ENCODE measurements around the gene RNASE8.
"Not testable (repeated sequence)": the region's sequence is repeated elsewhere in the genome, so short reads cannot be mapped to it uniquely, and the experiment has no call there.

The RNASE8 gene, protein sequence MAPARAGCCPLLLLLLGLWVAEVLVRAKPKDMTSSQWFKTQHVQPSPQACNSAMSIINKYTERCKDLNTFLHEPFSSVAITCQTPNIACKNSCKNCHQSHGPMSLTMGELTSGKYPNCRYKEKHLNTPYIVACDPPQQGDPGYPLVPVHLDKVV

GRCh38 chr14:21057803-21058675, at the start of gene RNASE8:
RNASE8 (plus strand) TSS chr14:21057822; CDS start chr14:21057893, 71 bp downstream.
- TF ChIP-seq, protein P1, sequence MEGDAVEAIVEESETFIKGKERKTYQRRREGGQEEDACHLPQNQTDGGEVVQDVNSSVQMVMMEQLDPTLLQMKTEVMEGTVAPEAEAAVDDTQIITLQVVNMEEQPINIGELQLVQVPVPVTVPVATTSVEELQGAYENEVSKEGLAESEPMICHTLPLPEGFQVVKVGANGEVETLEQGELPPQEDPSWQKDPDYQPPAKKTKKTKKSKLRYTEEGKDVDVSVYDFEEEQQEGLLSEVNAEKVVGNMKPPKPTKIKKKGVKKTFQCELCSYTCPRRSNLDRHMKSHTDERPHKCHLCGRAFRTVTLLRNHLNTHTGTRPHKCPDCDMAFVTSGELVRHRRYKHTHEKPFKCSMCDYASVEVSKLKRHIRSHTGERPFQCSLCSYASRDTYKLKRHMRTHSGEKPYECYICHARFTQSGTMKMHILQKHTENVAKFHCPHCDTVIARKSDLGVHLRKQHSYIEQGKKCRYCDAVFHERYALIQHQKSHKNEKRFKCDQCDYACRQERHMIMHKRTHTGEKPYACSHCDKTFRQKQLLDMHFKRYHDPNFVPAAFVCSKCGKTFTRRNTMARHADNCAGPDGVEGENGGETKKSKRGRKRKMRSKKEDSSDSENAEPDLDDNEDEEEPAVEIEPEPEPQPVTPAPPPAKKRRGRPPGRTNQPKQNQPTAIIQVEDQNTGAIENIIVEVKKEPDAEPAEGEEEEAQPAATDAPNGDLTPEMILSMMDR (IDR thresholded peaks at IDR 0.05; ENCODE audit: extremely low read depth, missing control alignments), result no peak
- DNase-seq (ENCODE audit: low spot score), result no peak

DNA sequence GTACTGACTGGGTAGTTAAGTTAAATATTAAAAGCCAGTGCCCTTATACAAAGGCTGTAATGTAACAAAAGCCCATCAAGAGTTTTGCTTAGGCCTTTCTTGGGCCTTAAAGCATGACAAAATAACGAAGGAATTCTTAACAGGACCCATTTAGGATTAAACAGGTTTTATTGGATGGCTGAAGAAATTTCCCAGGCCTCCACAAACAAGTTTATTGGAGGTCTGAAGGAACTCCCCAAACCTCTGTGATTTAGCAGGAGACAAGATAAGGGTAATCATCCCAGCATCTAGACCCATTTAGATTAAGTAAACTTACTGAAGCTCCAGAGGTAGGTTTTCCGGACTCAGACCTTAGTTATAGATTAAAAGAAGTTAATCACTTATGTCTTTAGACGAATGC, 47.9 kb upstream of the RNASE8 start:
- DNase-seq (ENCODE audit: low spot score), result not testable (repeated sequence)

DNA sequence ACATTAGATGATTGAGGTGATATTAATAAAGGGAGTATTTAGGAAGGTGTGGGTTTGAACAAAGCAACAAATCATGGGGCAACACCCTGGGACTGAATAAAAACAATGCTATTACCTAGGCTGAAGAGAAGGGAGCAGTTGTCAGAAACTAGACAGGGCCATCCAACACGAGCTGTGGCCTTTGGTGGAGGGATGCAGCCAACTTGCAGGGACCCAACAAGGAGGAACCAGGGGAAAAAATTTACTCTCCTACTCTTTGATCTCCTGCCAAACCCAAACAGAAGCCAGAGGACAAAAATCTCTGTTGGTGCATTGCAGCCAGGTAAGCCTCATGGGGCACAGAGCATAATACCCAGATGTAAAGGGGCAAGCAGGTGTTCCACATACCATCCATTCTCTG, 46.5 kb upstream of the RNASE8 start:
- TF ChIP-seq, protein P1 (IDR thresholded peaks at IDR 0.05; ENCODE audit: extremely low read depth, missing control alignments), result no peak

DNA sequence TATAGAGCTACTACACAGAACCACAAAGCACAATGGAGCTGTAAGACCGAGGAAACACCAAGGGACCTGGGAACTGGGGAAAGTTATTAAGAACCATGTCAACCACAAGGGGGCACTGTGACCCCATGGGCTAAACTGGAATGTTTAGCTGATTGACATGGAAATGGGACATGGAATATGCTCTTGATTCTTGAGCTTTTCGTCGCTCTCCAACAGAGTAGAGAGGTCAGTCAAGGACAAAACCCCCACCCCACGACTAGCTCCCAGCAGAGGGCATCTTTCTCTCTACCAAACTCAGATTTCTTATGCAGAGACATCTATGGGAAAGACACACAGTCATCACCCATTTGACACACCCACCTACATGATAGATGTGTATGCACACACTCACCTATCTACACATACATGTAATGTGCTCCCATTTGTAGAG, 42.8 kb upstream of the RNASE8 start:
- peak; percentile 70 for DNase-seq (ENCODE audit: low spot score)
- TF ChIP-seq, protein P1 (IDR thresholded peaks at IDR 0.05; ENCODE audit: extremely low read depth, missing control alignments), result peak; percentile 57

More for the DNA sequence above, 46.5 kb upstream of the RNASE8 start:
- no peak for DNase-seq (ENCODE audit: low spot score)

GRCh38 chr14:21015312-21015711, 42.3 kb upstream of the RNASE8 start:
- no peak for DNase-seq (ENCODE audit: low spot score)
- TF ChIP-seq, protein P1 (IDR thresholded peaks at IDR 0.05; ENCODE audit: extremely low read depth, missing control alignments), result no peak

DNA sequence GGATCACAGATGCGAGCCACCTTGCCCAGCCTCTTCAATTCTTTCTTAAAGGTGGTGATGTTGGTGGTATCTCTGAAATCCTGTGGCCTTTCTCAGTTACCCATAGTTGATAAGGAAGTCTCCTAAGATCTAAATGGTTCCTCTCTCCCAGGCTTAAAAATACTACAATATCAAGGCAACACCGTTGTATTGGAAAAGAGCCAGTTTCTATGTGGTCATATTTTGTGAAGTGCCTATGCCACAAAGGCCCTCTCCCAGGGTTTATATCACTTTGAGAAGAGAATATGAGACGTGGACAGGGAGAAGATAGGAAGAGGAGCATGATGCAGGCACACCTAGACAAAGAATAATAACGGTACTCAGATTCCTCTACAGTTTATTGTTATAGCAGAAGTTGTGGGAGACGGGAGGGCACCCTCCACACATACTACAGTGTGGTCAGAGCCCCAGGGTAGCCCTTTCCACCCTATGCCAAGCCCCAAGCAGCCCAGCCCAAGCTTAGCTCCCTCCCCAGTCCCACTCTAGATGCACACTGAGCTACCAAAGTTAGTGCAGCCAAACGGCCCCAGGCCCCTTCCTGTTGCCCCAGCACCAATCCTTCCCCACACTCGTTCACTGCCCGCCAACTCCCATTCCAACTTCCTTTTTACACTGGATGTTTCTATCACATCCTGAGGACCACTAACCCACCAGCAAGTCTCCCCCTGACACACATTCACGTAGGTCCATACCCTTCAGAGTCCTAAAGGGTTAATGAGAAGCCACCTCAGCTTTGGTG, 41.0 kb upstream of the RNASE8 start:
- no peak for DNase-seq (ENCODE audit: low spot score)
- TF ChIP-seq, protein P1 (IDR thresholded peaks at IDR 0.05; ENCODE audit: extremely low read depth, missing control alignments), result no peak

DNA sequence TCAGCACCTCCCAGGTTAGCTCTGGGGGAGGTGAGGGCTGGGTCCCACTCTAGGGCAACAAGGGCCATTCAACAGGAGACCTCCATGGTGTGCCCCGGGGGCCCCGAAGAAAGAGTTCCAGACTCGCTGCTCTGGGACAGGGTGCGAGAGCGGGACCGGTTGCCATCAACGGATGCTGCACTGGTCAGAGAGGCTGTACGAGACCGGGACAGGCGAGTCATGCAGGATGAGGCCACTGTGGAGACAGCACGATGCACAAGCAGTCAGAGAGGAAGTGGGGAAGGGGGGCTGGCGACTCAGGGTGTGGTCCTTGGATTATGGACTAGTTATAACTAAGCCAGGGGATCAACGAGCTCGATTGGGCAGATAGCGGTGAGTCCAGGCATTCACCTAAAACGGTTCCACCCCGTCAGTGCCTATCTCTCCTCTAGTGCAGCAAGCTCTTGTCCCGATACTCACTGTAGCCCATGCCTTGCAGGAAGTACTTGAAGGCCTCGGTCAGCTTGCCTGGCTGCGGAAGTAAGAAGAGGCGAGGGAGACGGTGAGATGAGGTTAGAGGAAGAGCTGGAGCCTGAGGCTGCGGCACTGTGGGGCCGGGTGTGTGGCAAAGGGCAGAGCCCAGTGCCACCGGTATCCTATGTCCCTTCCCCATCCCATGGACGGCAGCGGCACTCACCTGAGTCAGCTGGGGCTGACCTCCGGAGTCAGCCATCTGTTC, 39.9 kb upstream of the RNASE8 start:
- no peak for DNase-seq (ENCODE audit: low spot score)
- TF ChIP-seq, protein P1 (IDR thresholded peaks at IDR 0.05; ENCODE audit: extremely low read depth, missing control alignments), result no peak
